Neural cell (in vitro differentiated cells): ENCODE data around the gene SDK1.

Source experiments
- CTCF ChIP-seq: fragments of 450-650 bp; IDR thresholded peaks from 2 replicates; pipeline ENCODE4 v1.5.1; 2014; ENCODE audit warnings: antibody characterized with exemption, mild to moderate bottlenecking, moderate library complexity; ENCODE audit not compliant: poor library complexity, severe bottlenecking
- POLR2AphosphoS5 ChIP-seq: IDR thresholded peaks from 2 replicates; pipeline ENCODE4 v1.6.1; 2012
- REST ChIP-seq: IDR thresholded peaks from 2 replicates; pipeline ENCODE4 v1.6.1; 2012; ENCODE audit warnings: borderline replicate concordance

- TF ChIP-seq CTCF (no peak), REST (no peak), POLR2AphosphoS5 (no peak)
These were observed 209.3 kb downstream of the SDK1 start for GRCh38 chr7:3510101-3511020.
